Measurements from ENCODE around the gene CADPS. TPM values are rescaled to one million over a fixed set of nuclear protein-coding genes. Genes with fewer than 3 reads are reported as not detected.

CADPS gene
- total and polyA plus RNA-seq, 9 of the 15 experiments (the other 6 are each of a cell fraction or from before 2014, with no cell fraction given), result not detected

DNA sequence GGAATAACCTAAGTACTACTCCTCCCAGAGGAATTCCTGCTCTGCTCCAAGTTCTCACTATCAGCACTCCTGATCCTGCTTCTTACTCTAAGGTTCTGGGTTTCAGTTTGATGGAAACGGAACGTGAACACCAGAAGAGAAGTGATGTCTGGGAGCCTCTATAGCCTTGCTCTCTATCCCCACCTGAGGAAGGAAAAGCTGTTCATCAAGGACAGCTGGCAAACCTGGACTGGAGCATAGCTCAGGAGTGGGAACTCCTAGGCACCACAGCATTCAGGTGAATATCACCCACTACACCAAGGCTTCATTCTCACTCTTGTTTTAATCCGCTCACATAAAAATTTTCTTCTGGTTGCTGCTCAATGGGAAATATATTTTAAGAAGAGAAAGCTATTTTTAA lies 13.0 kb upstream of the CADPS start:
- H3K27me3 ChIP-seq (ENCODE audit: control insufficient read depth in 2 of 2, insufficient read depth in 2 of 2, low read length in 2 of 2), result no peaks in the 10 kb centered on the region
- POLR2A ChIA-PET, result no interaction called here
- H2AFZ ChIP-seq (ENCODE audit: low read depth, low read length), result no peak overlapping the region
- no peaks in the 10 kb centered on the region for H3K9me1 ChIP-seq (ENCODE audit: control insufficient read depth, insufficient read depth, low read length)
- no peak overlapping the region for H3K9ac ChIP-seq (ENCODE audit: insufficient read depth in 1 of 2, low read depth in 2 of 2, low read length in 2 of 2)
- FAIRE-seq, result no peak
- BruUV-seq (replicated peaks), result no TSS peak
- H3K79me2 ChIP-seq (ENCODE audit: control insufficient read depth, insufficient read depth, low read length), result no peaks in the 10 kb centered on the region
- H3K9me3 ChIP-seq (replicated peaks; ENCODE audit: control insufficient read depth, insufficient read depth, low read depth, low read length), result no peaks in the 10 kb centered on the region
- 0% methylated on average over 3 of the region's 3 CpGs for whole genome bisulfite sequencing (ENCODE audit: insufficient coverage, low coverage, missing lambda C conversion rate)
- in situ Hi-C loops (cut with MboI), result no loop called here
- no peak for ATAC-seq
- TF ChIP-seq, protein P1, sequence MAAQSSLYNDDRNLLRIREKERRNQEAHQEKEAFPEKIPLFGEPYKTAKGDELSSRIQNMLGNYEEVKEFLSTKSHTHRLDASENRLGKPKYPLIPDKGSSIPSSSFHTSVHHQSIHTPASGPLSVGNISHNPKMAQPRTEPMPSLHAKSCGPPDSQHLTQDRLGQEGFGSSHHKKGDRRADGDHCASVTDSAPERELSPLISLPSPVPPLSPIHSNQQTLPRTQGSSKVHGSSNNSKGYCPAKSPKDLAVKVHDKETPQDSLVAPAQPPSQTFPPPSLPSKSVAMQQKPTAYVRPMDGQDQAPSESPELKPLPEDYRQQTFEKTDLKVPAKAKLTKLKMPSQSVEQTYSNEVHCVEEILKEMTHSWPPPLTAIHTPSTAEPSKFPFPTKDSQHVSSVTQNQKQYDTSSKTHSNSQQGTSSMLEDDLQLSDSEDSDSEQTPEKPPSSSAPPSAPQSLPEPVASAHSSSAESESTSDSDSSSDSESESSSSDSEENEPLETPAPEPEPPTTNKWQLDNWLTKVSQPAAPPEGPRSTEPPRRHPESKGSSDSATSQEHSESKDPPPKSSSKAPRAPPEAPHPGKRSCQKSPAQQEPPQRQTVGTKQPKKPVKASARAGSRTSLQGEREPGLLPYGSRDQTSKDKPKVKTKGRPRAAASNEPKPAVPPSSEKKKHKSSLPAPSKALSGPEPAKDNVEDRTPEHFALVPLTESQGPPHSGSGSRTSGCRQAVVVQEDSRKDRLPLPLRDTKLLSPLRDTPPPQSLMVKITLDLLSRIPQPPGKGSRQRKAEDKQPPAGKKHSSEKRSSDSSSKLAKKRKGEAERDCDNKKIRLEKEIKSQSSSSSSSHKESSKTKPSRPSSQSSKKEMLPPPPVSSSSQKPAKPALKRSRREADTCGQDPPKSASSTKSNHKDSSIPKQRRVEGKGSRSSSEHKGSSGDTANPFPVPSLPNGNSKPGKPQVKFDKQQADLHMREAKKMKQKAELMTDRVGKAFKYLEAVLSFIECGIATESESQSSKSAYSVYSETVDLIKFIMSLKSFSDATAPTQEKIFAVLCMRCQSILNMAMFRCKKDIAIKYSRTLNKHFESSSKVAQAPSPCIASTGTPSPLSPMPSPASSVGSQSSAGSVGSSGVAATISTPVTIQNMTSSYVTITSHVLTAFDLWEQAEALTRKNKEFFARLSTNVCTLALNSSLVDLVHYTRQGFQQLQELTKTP (IDR thresholded peaks at IDR 0.05; ENCODE audit: low read depth in 1 of 2, partially characterized antibody in 2 of 2), result no peak
- TF ChIP-seq, protein P2, sequence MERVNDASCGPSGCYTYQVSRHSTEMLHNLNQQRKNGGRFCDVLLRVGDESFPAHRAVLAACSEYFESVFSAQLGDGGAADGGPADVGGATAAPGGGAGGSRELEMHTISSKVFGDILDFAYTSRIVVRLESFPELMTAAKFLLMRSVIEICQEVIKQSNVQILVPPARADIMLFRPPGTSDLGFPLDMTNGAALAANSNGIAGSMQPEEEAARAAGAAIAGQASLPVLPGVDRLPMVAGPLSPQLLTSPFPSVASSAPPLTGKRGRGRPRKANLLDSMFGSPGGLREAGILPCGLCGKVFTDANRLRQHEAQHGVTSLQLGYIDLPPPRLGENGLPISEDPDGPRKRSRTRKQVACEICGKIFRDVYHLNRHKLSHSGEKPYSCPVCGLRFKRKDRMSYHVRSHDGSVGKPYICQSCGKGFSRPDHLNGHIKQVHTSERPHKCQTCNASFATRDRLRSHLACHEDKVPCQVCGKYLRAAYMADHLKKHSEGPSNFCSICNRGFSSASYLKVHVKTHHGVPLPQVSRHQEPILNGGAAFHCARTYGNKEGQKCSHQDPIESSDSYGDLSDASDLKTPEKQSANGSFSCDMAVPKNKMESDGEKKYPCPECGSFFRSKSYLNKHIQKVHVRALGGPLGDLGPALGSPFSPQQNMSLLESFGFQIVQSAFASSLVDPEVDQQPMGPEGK (CRISPR knock-in tag; IDR thresholded peaks at IDR 0.05; ENCODE audit: borderline replicate concordance), result no peak
- TF ChIP-seq MTA1 (IDR thresholded peaks at IDR 0.05; ENCODE audit: borderline replicate concordance) (no peak), KLF13 (tag; IDR thresholded peaks at IDR 0.05; ENCODE audit: borderline replicate concordance, low read depth) (no peak), MAZ (CRISPR knock-in tag; conservative IDR thresholded peaks at IDR 0.05 in 1 of 2, IDR thresholded peaks at IDR 0.05 in 1 of 2) (no peak), PTBP1 (IDR thresholded peaks at IDR 0.05; ENCODE audit: low read depth, low read length) (no peak), ZNF408 (CRISPR knock-in tag; IDR thresholded peaks at IDR 0.05; ENCODE audit: low read depth) (no peak)
- TF ChIP-seq, protein P3, sequence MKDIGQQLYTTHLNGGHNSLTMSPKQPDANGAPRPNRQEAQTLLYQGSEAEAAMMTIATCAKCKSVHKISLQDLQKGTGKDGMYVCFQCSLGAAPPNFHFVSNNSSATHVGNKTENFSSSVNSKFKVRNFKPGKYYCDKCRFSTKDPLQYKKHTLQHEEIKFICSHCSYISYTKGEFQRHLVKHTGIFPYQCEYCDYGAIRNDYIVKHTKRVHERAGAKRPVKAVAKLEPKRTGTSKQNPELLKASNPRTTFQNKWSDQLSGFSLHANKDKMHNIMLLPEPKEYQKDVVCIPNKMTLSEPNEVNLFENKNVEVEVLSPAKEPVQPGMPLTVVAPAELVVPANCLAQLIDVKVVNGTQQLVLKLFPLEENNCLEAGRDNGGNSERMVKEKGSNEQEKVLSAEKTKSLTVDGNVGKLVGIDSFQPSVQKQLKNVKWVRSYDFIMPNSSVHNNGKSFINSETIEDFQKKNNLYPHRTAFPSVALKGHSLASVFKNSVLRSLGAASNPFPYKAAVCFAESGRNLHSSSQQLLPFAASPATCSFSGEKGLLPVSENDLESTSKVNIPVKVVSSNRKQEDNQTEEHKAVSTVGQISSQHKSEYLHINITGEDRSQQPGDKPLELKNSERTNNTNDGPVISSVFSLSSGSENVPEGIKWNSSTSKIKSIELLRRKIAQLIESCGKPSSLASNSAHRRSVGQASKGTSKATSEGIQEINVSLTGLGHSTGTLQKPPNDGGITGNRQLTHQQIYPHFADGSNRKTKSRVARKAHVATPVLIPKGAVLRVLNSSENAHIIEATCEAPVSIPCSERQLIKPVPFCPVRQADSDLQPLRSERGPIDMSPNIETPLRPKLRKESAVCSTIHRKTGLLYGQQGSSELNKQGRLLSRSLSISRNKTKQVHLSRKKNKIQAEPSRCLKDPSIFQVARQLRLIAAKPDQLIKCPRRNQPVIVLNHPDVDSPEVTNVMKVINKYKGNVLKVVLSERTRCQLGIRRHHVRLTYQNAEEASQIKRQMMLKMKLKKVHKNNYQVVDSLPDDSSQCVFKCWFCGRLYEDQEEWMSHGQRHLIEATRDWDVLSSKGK (CRISPR knock-in tag; IDR thresholded peaks at IDR 0.05), result no peak
- no peaks in the 10 kb centered on the region for H4K20me1 ChIP-seq (replicated peaks; ENCODE audit: control insufficient read depth, insufficient read depth, low read length)
- DNase-seq (ENCODE audit: extremely low read depth in 1 of 4, low spot score in 3 of 4), result no peak
- intact Hi-C loops (cut with micrococcal nuclease), result no loop called here
- no peak overlapping the region for H3K4me2 ChIP-seq (ENCODE audit: insufficient read depth, low read length)
- no peak overlapping the region for H3K4me3 ChIP-seq
- H3K36me3 ChIP-seq (ENCODE audit: control insufficient read depth, insufficient read depth, low read length), result no peaks in the 10 kb centered on the region
- H3K27ac ChIP-seq (ENCODE audit: extremely low read depth, low read depth, low read length), result no peak overlapping the region
- no peaks in the 10 kb centered on the region for H3K4me1 ChIP-seq (replicated peaks in 1 of 2; ENCODE audit: control insufficient read depth in 2 of 2, insufficient read depth in 2 of 2, low read length in 2 of 2)
- CTCF ChIA-PET (ENCODE audit: low intra/inter-chr PET ratio), result no interaction called here

Data from K562 (cell line).